ENCODE measurements around the gene RAB19.

Gene RAB19

DNA sequence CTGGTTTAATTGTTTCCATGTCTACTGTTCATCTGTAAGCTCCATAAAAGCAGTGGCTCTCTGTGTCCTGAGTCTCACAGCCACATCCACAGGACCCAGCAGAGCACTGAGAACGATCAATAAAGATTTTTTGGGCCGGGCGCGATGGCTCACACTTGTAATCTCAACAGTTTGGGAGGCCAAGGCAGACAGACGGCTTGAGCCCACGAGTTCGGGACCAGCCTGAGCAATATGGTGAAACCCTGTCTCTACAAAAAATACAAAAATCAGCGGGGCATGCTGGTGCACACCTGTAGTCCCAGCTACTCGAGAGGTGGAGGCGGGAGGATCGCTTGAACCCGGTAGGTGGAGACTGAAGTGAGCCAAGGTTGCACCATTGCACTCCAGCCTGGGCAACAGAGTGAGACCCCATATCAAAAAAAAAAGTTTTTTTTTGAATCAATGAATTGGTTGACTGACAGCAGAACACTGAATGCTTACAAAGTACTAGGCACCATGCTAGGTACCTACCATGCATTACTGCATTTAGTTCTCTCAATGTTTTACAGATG is 10.0 kb upstream of the RAB19 start:
- Mint-ChIP-seq H3K4me1 (peaks cover 16% of the 10 kb centered on the region), H3K4me3 (no peak overlapping the region)

DNA sequence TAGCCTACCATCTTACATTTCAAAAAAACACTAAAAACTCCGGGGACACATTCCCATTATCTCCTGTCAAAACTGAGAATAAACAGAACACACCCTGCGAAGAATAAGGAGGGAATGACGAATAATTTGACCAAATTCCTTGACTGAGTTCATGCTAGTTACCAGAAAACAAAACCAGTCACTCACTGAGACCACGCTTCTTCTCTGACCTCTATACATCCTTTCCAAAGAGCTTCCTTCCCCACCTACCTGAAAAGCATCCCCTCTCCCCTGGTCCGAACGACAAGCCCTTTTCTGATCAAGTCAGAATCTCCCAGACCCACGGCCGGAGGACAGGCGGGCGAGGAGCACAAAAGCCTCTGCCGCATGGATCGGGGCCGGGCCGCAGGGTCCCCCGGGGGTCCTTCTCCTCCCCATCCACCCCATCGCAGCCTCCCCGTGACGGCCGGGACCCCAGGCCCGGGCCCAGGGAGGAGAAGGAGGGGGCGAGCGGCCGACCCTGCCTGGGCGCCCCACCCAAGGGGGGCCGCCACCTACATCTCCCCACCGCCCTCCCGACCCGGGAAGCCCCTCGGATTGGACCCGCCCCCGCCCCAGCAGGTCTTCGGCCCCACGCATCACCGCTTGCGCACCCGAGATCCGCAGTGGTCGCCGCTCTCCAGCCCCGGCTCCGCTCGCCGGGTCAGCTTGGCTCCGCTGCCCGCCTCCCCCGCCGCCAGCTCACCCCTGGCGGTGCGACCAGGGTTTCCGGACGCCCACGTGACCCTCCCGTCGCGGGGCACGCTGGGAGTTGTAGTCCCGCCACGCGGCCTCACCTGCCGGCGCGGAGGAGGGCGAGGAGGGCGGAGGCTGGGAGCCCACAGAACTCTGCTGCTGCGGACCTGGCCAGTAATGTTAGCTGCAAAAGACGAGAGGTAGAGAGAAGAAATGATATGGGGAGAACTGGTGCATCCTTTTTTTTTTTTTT is 5.8 kb upstream of the RAB19 start, which contains the start of gene SLC37A3:
Gene SLC37A3 (minus strand): TSS at position 747 of the 967 bp plus-strand sequence. CDS start 16,004 bp downstream, outside the sequence.
- Mint-ChIP-seq H3K36me3 (ENCODE audit: low read depth) (peaks cover 11% of the 10 kb centered on the region), H3K4me1 (peaks cover 16% of the 10 kb centered on the region), H3K4me3 (peak within 1 kb of the TSS; percentile 96), H3K9me3 (no peaks in the 10 kb centered on the region), H3K27me3 (ENCODE audit: low read depth, poor library complexity) (peaks cover 25% of the 10 kb centered on the region), H3K27ac (peak within 1 kb of the TSS; percentile 27)
- TF ChIP-seq, protein P1, sequence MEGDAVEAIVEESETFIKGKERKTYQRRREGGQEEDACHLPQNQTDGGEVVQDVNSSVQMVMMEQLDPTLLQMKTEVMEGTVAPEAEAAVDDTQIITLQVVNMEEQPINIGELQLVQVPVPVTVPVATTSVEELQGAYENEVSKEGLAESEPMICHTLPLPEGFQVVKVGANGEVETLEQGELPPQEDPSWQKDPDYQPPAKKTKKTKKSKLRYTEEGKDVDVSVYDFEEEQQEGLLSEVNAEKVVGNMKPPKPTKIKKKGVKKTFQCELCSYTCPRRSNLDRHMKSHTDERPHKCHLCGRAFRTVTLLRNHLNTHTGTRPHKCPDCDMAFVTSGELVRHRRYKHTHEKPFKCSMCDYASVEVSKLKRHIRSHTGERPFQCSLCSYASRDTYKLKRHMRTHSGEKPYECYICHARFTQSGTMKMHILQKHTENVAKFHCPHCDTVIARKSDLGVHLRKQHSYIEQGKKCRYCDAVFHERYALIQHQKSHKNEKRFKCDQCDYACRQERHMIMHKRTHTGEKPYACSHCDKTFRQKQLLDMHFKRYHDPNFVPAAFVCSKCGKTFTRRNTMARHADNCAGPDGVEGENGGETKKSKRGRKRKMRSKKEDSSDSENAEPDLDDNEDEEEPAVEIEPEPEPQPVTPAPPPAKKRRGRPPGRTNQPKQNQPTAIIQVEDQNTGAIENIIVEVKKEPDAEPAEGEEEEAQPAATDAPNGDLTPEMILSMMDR (IDR thresholded peaks at IDR 0.05) = no peak
- DNase-seq = peak; percentile 93

More for the DNA sequence above, 10.0 kb upstream of the RAB19 start:
- Mint-ChIP-seq H3K27me3 (ENCODE audit: low read depth, poor library complexity) (no peaks in the 10 kb centered on the region), H3K36me3 (ENCODE audit: low read depth) (peaks cover 11% of the 10 kb centered on the region), H3K27ac (no peak overlapping the region), H3K9me3 (no peaks in the 10 kb centered on the region)
- DNase-seq = no peak
- TF ChIP-seq, protein P1 (IDR thresholded peaks at IDR 0.05) = no peak

DNA sequence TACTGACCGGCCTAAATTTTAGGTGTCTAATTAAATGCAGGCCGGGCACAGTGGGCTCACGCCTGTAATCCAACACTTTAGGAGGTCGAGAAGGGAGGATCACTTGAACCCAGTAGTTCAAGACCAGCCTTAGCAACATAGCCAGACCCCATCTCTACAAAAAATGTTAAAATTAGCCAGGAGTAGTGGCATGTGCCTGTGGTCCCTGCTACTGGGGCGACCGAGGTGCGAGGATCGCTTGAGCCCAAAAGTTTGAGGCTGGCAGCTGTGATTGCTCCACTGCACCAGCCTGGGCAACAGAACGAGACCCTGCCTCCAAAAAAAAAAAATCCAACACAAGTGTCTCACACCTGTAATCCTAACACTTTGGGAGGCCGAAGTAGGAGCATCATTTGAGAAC is 5.0 kb upstream of the RAB19 start:
- no peak for DNase-seq
- TF ChIP-seq, protein P1 (IDR thresholded peaks at IDR 0.05) = no peak
- Mint-ChIP-seq H3K27me3 (ENCODE audit: low read depth, poor library complexity) (peaks cover 33% of the 10 kb centered on the region), H3K36me3 (ENCODE audit: low read depth) (peaks cover 11% of the 10 kb centered on the region), H3K4me1 (peaks cover 20% of the 10 kb centered on the region), H3K4me3 (peak overlapping the region; percentile 96), H3K27ac (no peak overlapping the region), H3K9me3 (no peaks in the 10 kb centered on the region)

DNA sequence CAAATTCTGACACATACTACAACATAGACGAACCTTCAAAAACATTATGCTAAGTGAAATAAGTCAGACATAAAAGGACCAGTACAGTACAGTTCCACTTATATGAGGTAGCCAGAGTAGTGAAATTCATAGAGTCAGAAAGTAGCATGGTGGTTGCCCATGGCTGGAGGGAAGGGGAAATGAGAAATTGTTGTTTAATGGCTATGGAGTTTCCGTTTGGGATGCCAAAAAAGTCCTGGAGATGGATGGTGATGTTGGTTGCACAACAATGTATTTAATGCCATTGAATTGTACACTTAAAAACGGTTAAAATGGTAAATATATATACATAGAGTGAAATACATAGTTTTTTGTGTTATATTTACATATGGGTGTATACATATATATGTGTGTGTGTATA is 3.5 kb upstream of the RAB19 start:
- DNase-seq = no peak
- TF ChIP-seq, protein P1 (IDR thresholded peaks at IDR 0.05) = no peak
- Mint-ChIP-seq H3K27ac (no peak overlapping the region), H3K9me3 (no peaks in the 10 kb centered on the region), H3K4me3 (no peak overlapping the region), H3K4me1 (peaks cover 33% of the 10 kb centered on the region), H3K36me3 (ENCODE audit: low read depth) (peaks cover 11% of the 10 kb centered on the region), H3K27me3 (ENCODE audit: low read depth, poor library complexity) (peaks cover 40% of the 10 kb centered on the region)

DNA sequence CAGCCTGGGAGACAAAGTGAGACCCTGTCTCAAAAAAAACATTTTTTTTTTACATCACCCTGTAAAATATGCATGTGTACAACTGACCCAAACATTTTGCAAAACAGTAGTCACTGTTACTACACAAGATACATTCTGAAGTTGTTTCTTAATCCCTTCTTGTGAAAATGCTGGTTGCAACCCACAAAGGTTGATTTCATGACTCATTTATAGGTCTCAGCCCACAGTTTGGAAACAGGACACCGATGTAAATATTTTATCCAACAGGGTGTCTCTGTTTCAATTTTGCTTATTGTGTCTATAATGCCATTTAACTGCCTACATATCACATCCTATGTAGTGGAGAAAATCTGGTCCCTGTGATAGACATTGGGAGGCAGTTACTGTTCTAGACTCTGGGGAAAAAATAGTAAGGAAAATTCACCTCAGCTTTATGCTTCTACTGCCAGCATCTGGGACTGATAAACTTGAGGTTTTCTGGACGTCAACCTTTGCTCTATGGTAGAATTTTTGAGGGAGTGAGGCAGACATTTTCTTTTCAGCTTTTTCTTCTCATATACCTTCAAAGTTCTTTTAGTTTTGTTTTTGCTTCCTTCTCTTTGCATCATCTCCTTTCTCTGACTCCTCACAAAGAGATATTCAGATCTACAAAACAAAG is 1.6 kb upstream of the RAB19 start:
- TF ChIP-seq, protein P1 (IDR thresholded peaks at IDR 0.05) = no peak
- peaks cover 2% of the 10 kb centered on the region for H3K9me3 Mint-ChIP-seq
- H3K27ac Mint-ChIP-seq = no peak overlapping the region
- peaks cover 25% of the 10 kb centered on the region for H3K4me1 Mint-ChIP-seq
- H3K4me3 Mint-ChIP-seq = no peak overlapping the region
- no peaks in the 10 kb centered on the region for H3K36me3 Mint-ChIP-seq (ENCODE audit: low read depth)
- H3K27me3 Mint-ChIP-seq (ENCODE audit: low read depth, poor library complexity) = peaks cover 40% of the 10 kb centered on the region
- DNase-seq = no peak

All from nephron progenitor cell (in vitro differentiated cells).